ENCODE data around the gene OAS3.

The OAS3 gene

DNA sequence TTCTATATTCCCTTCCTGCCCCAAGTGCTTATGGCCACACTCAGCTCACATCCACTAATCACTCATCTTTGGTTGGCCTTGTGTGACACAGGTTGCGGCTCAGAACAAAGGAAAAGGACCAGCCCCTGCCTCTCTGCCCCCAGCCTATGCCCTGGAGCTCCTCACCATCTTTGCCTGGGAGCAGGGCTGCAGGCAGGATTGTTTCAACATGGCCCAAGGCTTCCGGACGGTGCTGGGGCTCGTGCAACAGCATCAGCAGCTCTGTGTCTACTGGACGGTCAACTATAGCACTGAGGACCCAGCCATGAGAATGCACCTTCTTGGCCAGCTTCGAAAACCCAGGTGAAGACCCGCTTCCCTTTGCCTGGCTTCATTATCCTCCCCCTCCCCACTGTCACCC lies 24.3 kb downstream of the OAS3 start:
- DNase-seq: no peak

GRCh38 chr12:112963227-112963861 lies 25.1 kb downstream of the OAS3 start:
- no peak for DNase-seq

- DNase-seq: no peak
These were observed 25.9 kb downstream of the OAS3 start for GRCh38 chr12:112964067-112964670.

DNA sequence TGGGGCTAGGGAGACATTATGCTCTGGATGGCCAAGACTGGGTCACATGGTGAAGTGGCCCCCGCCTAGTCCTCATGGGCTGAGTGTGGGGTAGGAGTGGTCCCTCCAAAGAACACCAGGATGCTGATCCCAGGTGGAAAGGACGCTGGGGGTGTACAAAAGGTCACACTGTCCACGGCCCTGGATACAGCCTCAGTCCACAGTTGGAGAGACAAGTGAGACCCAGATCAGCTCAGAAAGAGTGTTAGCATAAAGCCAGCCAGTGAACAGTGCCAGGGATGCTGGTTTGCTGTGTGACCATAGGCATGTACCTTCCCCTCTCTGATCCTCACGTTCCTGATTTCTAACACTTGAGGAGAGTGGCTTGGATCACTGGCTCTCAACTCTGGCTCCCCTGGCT lies 26.6 kb downstream of the OAS3 start:
- no peak for DNase-seq

- no peak for DNase-seq
These were observed 27.4 kb downstream of the OAS3 start for GRCh38 chr12:112965643-112966042.

GRCh38 chr12:112967306-112967705 lies 29.0 kb downstream of the OAS3 start:
- DNase-seq: no peak

- no peak for DNase-seq
These were observed 29.6 kb downstream of the OAS3 start for GRCh38 chr12:112967858-112968257.

- DNase-seq: no peak
These were observed 31.5 kb downstream of the OAS3 start for GRCh38 chr12:112969547-112970306.

- DNase-seq: no peak
These were observed 32.1 kb downstream of the OAS3 start for GRCh38 chr12:112970391-112970790.

DNA sequence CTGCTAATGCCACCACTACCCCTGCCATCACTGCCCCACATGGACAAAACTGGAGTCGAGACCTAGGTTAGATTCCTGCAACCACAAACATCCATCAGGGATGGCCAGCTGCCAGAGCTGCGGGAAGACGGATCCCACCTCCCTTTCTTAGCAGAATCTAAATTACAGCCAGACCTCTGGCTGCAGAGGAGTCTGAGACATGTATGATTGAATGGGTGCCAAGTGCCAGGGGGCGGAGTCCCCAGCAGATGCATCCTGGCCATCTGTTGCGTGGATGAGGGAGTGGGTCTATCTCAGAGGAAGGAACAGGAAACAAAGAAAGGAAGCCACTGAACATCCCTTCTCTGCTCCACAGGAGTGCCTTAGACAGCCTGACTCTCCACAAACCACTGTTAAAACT lies 33.0 kb downstream of the OAS3 start:
- DNase-seq: no peak

GRCh38 chr12:112973011-112973735 lies 34.9 kb downstream of the OAS3 start:
- no peak for DNase-seq

GRCh38 chr12:112973818-112974231 lies 35.6 kb downstream of the OAS3 start:
- DNase-seq: no peak

GRCh38 chr12:112974904-112975303 lies 36.6 kb downstream of the OAS3 start:
- DNase-seq: no peak

DNA sequence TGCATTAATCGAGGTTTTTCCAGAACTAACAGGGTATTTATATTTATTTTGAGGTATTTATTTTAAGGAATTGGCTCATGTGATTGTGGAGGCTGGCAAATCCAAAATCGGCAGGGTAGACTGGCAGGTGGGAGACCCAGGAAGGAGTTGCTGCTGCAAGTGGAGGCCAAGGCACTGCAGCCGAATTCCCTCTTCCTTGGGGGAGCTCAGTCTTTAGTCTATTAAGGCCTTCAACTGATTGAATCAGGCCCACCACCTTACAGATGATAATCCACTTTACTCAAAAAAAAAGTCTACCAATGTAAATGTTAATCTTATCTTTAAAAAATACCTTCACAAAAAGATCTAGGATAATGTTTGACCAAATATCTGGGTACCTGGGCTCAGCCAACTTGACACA lies 38.9 kb downstream of the OAS3 start:
- DNase-seq: no peak

GRCh38 chr12:112977641-112978040 lies 39.4 kb downstream of the OAS3 start:
- DNase-seq: no peak

DNA sequence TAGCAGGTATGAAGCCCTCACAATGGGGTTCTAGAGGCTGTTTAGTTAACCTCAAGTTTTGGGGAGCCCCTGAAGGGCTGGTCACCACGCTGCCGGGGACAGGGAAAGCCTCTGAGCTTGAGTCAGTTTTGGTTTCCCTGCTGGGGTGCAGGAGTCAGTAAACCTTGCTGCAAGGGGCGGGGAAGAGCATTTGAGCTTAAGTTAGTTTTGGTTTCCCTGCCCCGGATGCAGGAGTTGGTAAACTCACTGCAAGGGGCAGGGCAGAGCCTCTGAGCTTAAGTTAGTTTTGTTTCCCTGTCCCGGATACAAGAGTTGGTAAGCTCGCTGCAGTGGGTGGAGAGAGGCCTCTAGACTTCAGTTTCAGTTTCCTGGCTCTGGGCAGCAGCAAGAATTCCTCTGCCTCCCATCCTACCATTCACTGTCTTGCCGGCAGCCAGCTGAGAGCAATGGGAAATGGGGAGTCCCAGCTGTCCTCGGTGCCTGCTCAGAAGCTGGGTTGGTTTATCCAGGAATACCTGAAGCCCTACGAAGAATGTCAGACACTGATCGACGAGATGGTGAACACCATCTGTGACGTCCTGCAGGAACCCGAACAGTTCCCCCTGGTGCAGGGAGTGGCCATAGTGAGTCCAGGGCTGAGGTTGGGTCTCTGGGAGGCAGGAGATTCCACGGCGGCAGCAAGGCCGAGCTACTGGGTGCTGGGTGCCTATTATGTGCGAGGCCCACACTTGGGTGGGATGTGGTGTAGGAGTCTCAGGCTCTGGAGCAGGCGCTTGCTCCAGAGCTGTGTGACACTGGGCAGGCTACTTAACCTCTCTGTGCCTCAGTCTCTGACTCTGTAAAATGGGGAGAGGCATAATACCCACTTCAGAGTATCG lies 40.1 kb downstream of the OAS3 start, which contains the start of gene OAS2:
Gene OAS2 (plus strand): TSS at position 357 of the 878 bp plus-strand sequence. CDS start 90 bp downstream, at position 447.
- DNase-seq: peak; percentile 84

DNA sequence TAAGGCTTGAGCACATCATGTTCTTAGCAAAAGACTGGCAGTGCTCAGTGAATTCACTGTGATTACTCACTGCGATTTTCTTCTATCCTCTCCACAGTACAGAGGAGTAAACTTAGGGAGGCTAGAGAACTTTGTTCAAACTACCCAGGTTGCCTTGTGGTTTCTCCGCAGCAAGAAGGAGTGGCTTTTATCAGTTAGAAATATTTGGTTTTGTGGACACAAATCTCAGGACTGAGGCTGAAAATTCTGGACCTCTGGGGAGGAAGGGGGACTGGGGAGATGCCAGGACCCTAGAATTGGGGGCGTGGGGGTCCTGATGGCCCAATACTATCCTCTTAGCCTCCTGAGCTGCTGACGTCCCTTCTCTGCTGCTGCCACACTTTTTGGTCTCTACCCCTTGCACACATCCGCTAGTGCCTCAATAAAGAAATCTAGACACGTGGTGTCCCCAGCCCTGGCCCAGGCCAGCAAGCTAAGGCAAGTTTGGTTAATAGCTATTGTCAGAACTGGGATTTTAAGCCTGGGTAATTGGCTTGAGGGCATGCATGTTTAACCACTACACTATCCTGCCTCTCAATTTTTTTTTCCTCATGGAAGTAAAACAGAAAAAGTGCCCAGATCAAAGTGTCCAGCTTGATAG lies 40.9 kb downstream of the OAS3 start:
- peak; percentile 43 for DNase-seq

DNA sequence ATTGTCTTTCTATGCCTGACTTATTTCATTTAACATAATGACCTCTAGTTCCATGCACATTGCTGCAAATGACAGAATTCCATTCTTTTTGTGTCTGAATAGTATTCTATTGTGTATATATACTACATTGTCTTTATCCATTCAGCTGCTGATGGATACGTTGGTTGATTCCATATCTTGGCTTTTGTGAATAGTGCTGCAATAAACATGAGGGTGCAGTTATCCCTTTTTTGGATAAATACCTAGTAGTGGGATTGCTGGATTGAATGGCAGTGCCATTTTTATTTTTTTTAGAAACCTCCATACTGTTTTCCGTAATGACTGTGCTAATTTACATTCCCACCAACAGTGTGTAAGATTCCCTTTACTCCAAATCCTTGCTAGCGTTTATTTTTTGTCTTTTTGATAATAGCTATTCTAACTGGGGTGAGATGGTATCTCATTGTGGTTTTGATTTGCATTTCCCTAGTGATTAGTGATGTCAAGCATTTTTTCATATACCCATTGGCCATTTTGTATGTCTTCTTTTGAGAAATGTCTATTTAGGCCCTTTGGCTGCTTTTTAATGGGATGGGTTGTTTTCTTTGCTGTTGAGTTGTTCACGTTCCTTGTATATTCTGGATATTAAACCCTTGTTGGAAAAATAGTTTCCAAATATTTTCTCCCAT lies 42.4 kb downstream of the OAS3 start:
- DNase-seq: no peak

- DNase-seq: no peak
These were observed 47.5 kb downstream of the OAS3 start for GRCh38 chr12:112985642-112986290.

DNA sequence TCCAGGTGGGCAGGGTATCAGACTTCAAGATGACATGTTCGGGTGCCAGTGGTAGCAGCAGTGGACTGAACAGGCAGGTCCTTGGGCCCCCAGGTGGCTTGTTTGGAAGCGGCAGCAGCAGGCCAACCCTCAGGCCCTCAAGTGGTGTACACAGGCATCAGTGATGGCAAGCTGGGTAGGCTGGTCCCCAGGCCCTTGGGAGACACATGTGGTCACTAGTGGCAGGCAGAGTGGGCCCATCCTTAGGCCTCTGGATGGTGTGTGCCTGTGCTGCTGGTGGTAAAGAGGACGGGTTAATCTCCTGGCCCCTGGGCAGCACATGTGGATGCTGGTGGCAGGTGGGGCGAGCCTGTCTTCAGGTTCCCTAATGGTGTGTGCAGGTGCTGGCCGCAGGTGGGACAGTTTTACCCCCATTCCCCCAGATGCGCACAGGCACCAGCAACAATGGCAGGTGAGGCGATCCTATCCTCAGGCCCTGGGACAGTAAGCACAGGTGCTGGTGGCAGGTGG lies 48.1 kb downstream of the OAS3 start:
- no peak for DNase-seq

DNA sequence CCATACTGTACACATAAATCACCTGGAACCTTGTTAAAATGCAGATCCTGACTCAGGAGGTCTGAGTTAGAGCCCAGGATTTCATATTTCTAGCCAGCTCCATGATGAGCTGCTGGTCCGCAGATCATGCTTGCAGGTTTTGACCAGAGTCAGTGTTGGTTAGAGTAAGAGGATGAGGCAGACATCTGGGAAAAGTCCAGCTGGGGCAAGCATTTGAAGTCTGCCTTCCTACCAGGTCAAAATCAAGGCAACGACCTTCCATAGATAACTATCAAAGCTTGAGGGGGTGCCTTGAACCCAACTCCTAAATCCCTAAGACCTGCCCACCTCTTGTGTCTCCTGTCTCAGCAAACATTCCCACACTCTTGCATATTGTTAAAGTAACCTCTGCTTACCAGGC lies 49.3 kb downstream of the OAS3 start:
- no peak for DNase-seq

Measured in stimulated activated CD4-positive, alpha-beta T cell treated with anti-CD3 and anti-CD28 coated beads, Interleukin-4, amount 100 ng/mL, for 24 hours (primary cell).